ENCODE results near the gene CMTM4.

DNA sequence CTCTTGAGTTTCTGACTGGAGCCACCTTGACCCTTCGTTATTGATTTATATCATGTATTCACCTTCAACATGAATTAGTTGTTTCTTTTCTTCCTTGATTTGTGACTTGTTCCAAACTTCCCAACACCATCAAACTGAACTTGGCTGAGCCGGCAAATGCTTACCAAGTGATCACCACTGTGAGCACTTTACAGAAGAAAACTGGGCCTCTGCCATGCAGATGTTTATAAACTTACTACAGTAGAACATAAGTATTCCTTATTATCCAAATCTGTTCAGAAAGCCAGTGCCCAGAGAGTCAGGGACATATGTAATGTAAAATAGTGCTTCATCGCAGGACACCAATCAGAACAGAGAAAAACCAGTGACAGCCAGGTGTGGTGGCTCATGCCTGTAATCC is 19.9 kb downstream of the CMTM4 start:
- no peak for TF ChIP-seq POLR2A (IDR thresholded peaks at IDR 0.05; ENCODE audit: extremely low read depth, insufficient read length)
- TF ChIP-seq, protein P1, sequence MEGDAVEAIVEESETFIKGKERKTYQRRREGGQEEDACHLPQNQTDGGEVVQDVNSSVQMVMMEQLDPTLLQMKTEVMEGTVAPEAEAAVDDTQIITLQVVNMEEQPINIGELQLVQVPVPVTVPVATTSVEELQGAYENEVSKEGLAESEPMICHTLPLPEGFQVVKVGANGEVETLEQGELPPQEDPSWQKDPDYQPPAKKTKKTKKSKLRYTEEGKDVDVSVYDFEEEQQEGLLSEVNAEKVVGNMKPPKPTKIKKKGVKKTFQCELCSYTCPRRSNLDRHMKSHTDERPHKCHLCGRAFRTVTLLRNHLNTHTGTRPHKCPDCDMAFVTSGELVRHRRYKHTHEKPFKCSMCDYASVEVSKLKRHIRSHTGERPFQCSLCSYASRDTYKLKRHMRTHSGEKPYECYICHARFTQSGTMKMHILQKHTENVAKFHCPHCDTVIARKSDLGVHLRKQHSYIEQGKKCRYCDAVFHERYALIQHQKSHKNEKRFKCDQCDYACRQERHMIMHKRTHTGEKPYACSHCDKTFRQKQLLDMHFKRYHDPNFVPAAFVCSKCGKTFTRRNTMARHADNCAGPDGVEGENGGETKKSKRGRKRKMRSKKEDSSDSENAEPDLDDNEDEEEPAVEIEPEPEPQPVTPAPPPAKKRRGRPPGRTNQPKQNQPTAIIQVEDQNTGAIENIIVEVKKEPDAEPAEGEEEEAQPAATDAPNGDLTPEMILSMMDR (IDR thresholded peaks at IDR 0.05; ENCODE audit: low read depth, low read length), result no peak
- no peak for TF ChIP-seq MYC (IDR thresholded peaks at IDR 0.05; ENCODE audit: low read depth, low read length)

All from NB4 (cell line).